ENCODE measurements around the gene ATP8A2. TPM values are rescaled to one million over a fixed set of nuclear protein-coding genes. Genes with fewer than 3 reads are reported as not detected.

ATP8A2 gene
- polyA plus RNA-seq, 3 donors, result not detected

DNA sequence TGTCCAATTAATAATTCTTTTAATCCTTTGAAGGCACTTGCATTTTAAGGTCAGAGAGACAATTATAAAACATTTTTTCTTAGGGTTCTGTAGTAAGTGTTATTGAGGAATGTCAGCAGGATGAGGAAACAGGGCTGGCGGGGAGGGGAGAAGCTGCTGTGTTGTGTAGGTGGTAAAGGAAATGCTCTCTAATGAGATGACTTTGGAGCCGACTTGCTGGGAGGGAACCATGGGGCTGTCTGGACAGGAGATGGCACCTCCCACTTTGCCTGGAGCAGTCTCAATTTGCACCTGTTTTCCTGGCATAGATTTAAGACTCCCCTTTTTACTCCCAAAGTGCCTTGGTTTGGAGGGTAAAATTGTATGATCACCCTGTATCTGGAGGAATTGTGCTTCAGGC is 230.4 kb downstream of the ATP8A2 start:
- Histone ChIP-seq H3K9me3 (replicated peaks in 1 of 2; ENCODE audit: control insufficient read depth in 1 of 2, insufficient read depth in 1 of 2, low read length in 2 of 2) (no peaks in the 10 kb centered on the region), H3K4me2 (replicated peaks; ENCODE audit: extremely low read depth, low read length, poor library complexity, severe bottlenecking) (no peak overlapping the region), H3K9ac (ENCODE audit: insufficient read depth, low read length, poor library complexity, severe bottlenecking) (no peak overlapping the region), H3K27me3 (ENCODE audit: control insufficient read depth in 2 of 2, insufficient read depth in 2 of 2, low read length in 2 of 2) (peaks cover 0 to 2% of the 10 kb centered on the region in 2 donors), H3K4me1 (ENCODE audit: control insufficient read depth in 1 of 2, insufficient read depth in 2 of 2, low read length in 2 of 2) (no peaks in the 10 kb centered on the region), H3K79me2 (ENCODE audit: insufficient read depth, low read length) (no peaks in the 10 kb centered on the region), H3K4me3 (replicated peaks in 1 of 3; ENCODE audit: low read depth in 2 of 3, low read length in 3 of 3) (no peak overlapping the region), H3K27ac (ENCODE audit: low read depth in 1 of 2, low read length in 2 of 2) (no peak overlapping the region), H2AFZ (ENCODE audit: insufficient read depth, low read depth, low read length, poor library complexity, severe bottlenecking) (no peak overlapping the region), H4K20me1 (ENCODE audit: insufficient read depth, low read length) (no peaks in the 10 kb centered on the region), H3K36me3 (replicated peaks in 1 of 2; ENCODE audit: control insufficient read depth in 1 of 2, insufficient read depth in 2 of 2, low read length in 2 of 2) (no peaks in the 10 kb centered on the region)
- Mint-ChIP-seq H3K4me3 (no peak overlapping the region), H3K27me3 (ENCODE audit: low read depth in 3 of 3) (peaks cover 2 to 4% (median 4%) of the 10 kb centered on the region in 3 donors), H3K36me3 (no peaks in the 10 kb centered on the region), H3K9me3 (peaks cover 0 to 3% (median 1%) of the 10 kb centered on the region in 7 donors), H3K4me1 (no peaks in the 10 kb centered on the region), H3K27ac (no peak overlapping the region)
- no peak for DNase-seq
- intact Hi-C loops (cut with micrococcal nuclease), result no loop called here
- WGBS (ENCODE audit: insufficient coverage), result no CpG with 5 or more reads among the region's 2 CpGs
- TF ChIP-seq, protein P1, sequence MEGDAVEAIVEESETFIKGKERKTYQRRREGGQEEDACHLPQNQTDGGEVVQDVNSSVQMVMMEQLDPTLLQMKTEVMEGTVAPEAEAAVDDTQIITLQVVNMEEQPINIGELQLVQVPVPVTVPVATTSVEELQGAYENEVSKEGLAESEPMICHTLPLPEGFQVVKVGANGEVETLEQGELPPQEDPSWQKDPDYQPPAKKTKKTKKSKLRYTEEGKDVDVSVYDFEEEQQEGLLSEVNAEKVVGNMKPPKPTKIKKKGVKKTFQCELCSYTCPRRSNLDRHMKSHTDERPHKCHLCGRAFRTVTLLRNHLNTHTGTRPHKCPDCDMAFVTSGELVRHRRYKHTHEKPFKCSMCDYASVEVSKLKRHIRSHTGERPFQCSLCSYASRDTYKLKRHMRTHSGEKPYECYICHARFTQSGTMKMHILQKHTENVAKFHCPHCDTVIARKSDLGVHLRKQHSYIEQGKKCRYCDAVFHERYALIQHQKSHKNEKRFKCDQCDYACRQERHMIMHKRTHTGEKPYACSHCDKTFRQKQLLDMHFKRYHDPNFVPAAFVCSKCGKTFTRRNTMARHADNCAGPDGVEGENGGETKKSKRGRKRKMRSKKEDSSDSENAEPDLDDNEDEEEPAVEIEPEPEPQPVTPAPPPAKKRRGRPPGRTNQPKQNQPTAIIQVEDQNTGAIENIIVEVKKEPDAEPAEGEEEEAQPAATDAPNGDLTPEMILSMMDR (IDR thresholded peaks at IDR 0.05), result no peak

DNA sequence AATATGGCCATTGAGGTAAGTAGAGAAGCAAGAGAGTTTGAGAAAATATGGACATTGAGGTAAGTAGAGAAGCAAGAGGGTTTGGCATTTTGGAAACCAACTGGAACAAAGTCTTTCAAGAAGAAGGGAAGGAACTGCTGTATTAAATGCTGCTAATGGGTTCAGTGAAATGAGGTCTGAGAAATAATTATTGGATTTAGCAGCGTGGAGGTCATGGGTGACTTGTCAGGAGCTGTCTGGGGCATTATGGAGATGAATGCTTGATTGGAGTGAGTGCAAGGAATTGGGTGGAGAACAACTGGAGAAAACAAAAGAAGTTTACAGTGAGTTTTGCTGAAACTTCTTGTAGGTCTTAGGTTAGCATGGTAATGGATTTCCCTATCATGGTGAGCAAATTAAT is 232.3 kb downstream of the ATP8A2 start:
- no peaks in the 10 kb centered on the region for H3K36me3 ChIP-seq (replicated peaks in 1 of 2; ENCODE audit: control insufficient read depth in 1 of 2, insufficient read depth in 2 of 2, low read length in 2 of 2)
- H3K4me3 ChIP-seq (replicated peaks in 1 of 3; ENCODE audit: low read depth in 2 of 3, low read length in 3 of 3), result no peak overlapping the region
- DNase-seq, result no peak
- TF ChIP-seq, protein P1 (IDR thresholded peaks at IDR 0.05), result no peak
- no peak overlapping the region for H2AFZ ChIP-seq (ENCODE audit: insufficient read depth, low read depth, low read length, poor library complexity, severe bottlenecking)
- H3K27ac ChIP-seq (ENCODE audit: low read depth in 1 of 2, low read length in 2 of 2), result no peak overlapping the region
- Mint-ChIP-seq H3K27ac (no peak overlapping the region), H3K36me3 (no peaks in the 10 kb centered on the region), H3K4me3 (no peak overlapping the region), H3K27me3 (ENCODE audit: low read depth in 3 of 3) (peaks cover 0 to 3% (median 2%) of the 10 kb centered on the region in 3 donors), H3K4me1 (no peaks in the 10 kb centered on the region), H3K9me3 (peaks cover 0 to 5% (median 1%) of the 10 kb centered on the region in 7 donors)
- H3K9me3 ChIP-seq (replicated peaks in 1 of 2; ENCODE audit: control insufficient read depth in 1 of 2, insufficient read depth in 1 of 2, low read length in 2 of 2), result no peaks in the 10 kb centered on the region
- no peaks in the 10 kb centered on the region for H4K20me1 ChIP-seq (ENCODE audit: insufficient read depth, low read length)
- H3K4me2 ChIP-seq (replicated peaks; ENCODE audit: extremely low read depth, low read length, poor library complexity, severe bottlenecking), result no peak overlapping the region
- peaks cover 0 to under 1% of the 10 kb centered on the region in 2 donors for H3K27me3 ChIP-seq (ENCODE audit: control insufficient read depth in 2 of 2, insufficient read depth in 2 of 2, low read length in 2 of 2)
- WGBS (ENCODE audit: insufficient coverage), result 100% methylated on average over 1 of the region's 1 CpG
- H3K4me1 ChIP-seq (ENCODE audit: control insufficient read depth in 1 of 2, insufficient read depth in 2 of 2, low read length in 2 of 2), result no peaks in the 10 kb centered on the region
- no peaks in the 10 kb centered on the region for H3K79me2 ChIP-seq (ENCODE audit: insufficient read depth, low read length)
- intact Hi-C loops (cut with micrococcal nuclease), result no loop called here
- H3K9ac ChIP-seq (ENCODE audit: insufficient read depth, low read length, poor library complexity, severe bottlenecking), result no peak overlapping the region

All from CD14-positive monocyte (primary cell).